NCI-H69 (cell line): ENCODE data around the gene STK4.
"Not testable (repeated sequence)": the region's sequence is repeated elsewhere in the genome, so short reads cannot be mapped to it uniquely, and the experiment has no call there.

Experiments
- DNase-seq: peaks from one replicate; lab custom pipeline; 2025; lab: John Stamatoyannopoulos, UW

STK4 gene

DNA sequence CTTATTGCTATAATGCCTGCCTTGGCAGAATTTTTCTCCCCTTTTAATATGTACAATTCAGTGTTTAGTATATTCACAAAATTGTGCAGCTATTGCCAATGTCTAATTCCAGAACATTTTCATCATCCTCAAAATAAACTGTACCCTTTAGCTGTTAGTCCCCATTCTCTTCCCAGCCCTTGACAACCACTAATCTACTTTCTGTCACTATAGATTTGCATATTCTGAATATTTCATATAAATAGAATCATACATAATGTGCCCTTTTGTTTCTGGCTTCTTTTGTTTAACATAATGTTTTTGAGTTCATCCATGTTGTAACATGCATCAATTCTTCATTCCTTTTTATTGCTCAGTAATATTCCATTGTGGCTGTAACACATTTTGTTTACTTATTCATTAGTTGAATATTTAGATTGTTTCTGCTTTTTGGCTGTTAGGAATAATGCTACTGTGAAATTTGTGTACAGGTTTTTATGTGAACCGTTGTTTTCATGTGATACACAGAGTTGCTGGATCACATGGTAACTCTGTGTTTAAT lies 22.4 kb downstream of the STK4 start:
- no peak for DNase-seq

DNA sequence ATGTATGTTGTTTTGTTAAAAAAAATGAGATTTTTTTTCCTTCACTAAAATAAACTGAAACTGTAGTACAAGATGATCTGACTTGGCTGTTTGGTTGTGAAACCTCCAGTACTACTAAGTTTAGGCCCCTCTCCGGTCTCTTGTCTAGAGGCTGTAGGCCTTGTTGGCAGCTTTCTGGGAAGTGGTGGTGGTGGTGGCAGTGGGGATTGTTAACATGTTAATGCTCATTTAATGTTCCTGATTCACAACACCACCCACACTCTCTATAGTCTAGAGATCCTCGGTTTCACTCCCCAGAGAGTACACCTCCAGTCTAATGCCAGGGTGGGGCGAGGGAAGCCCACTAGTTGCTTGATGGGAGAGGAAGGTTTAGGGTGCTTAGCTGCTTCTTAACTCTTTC lies 24.1 kb downstream of the STK4 start:
- no peak for DNase-seq

DNA sequence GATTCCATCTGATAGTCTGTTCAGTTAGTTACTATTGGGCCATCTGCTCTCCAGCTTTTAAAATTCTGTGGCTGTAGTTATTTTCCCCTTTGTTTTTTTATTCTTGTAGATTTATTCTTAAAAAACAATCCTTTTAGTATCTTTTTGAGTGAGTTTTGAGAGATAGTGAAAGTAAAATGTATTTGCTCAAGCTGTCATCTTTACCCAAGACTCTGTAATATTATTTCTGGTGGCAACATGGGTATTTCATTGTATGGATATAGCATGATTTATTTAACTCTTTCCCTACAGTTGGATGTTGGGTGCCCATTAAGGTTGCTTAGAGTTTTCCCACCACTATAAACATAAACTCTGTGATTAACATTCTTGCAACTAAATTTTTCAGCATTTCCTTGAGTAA lies 24.6 kb downstream of the STK4 start:
- DNase-seq: no peak

DNA sequence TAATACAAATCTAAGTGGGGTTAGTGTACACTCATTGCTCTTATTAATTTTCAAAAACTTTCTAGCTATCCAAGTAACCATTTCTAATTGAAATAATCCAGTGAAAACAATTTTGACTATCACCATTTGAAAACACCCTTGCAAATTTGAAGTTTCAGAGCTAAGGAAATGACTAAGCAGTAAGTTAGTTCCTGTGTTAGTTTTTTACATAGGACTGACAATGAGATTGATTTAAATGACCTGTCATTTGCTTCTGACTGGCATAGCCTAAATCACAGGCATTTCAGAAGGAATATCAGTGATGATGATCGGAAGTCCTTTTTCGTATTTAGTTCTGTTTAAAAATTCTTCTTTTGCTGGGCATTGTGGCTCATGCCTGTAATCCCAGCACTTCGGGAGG lies 27.0 kb downstream of the STK4 start:
- DNase-seq: no peak

DNA sequence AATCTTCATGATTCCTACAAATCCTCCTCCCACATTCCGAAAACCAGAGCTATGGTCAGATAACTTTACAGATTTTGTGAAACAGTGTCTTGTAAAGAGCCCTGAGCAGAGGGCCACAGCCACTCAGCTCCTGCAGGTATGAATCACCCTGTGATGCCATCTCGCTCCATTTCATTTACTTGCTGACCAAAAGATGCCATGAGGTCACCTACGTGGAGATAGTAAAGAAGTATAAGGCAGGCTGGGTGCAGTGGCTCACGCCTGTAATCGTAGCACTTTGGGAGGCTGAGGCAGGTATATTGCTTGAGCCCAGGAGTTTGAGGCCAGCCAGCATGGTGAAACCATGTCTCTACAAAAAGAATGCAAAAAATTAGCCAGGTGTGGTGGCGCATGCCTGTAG lies 30.9 kb downstream of the STK4 start:
- no peak for DNase-seq

DNA sequence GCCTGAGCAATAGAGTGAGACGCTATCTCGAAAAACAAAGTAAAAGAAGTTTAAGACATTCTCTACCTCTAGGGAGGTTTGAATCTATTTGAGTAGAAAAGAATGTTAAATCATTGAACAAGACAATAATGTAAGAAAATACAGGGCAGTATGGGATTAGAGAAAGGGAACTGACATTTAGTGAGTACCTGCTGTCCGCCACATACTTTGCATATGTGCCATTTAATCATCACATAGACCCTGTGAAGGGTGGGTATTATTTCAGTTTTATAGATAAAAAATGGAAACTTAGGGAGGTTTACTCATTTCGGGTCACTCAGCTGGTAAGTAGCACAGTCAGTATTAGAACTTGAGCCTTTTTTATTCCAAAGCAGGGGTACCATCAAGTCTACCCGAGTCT lies 31.4 kb downstream of the STK4 start:
- no peak for DNase-seq

DNA sequence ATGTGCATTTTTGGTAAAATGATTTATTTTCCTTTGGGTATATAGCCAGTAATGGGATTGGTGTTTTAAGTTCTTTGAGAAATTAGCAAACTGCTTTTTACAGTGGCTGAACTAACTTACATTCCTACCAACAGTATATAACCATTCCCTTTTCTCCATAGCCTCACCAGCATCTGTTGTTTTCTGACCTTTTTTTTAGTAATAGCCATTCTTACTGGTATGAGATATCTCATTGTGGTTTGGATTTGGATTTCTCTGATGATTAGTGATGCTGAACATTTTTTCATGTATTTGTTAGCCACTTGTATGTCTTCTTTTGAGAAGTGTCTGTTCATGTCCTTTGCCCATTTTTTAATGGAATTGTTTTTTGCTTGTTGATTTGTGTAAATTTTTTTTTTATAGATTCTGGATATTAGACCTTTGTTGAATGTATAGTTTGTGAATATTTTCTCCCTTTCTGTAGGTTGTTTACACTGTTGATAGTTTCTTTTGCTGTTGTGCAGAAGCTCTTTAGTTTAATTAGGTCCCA lies 42.3 kb downstream of the STK4 start:
- no peak for DNase-seq

DNA sequence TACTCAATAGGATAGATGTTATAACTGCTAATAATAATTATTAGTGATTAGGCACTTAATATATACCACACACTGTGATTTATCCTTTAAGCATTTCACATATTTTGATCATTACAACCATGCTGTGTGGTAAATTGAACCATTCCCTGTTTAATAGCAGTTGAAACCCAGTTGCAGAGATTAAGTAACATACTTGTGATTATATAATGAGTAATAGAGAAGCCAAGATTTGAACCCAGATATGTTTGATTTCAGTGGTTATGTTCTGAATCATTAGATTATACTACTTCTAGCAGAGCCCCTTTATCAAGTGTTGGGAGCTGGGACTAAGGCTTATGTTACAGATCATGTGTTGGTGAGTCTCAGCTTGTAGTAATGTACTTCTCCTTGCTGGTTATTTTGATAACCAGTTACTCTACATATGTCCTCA lies 44.1 kb downstream of the STK4 start:
- no peak for DNase-seq

DNA sequence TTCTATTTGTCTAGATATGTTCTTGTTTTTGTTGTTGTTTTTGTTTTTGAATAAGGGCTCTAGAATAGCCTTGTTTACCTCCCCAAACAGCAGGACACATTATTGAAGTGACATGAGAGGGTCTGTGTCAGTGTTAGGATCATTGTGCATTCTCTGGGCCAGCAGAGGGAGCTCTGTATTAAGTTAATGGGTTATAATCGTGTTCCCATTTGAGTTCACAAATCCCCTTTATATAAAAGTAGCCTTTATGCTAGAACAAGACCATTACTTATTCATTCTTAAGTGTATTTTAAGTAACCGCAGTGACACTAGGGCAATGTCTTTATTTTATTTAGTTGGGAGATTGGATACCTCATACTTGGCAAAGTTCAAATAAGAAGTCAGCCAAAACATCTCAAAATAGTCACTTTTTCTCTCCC lies 44.8 kb downstream of the STK4 start:
- peak; percentile 48 for DNase-seq

DNA sequence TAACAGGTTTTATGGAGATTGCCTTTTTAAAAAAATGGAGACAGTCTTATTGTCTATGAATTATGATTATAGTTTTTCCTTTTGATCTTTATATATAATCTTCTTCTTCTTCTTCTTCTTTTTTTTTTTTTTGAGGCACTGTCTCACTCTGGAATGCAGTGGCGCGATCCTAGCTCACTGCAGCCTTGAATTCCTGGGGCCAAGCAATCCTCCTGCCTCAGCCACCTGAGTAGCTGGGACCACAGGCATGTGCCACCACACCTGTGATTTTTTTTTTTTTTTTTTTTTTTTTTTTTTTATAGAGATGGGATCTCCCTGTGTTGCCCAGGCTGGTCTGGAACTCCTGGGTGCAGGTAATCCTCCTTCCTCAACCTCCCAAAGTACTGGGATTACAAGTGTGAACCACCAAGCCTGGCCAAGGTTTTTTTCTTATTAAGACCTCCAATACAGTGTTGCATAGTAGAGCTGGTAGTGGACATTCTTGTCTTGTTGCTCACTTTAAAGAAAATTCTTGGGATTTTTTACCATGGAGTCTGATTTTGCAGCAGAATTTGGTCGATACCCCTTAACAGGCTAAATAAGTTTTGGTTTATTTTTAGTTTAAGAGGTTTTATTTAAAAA lies 46.5 kb downstream of the STK4 start:
- DNase-seq: no peak

DNA sequence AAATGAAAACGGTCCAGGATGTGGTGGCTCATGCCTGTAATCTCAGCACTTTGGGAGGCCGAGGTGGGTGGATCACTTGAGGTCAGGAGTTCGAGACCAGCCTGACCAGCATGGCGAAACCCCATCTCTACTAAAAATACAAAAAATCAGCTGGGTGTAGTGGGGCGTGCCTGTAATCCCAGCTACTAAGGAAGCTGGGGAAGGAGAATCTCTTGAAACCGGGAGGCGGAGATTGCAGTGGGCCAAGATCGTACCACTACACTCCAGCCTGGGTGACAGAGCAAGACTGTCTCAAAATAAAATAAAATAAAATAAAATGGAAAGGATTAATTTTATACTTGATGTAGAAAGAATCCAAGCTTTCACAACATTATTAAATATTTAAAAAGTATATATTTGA lies 47.8 kb downstream of the STK4 start:
- DNase-seq: not testable (repeated sequence)

DNA sequence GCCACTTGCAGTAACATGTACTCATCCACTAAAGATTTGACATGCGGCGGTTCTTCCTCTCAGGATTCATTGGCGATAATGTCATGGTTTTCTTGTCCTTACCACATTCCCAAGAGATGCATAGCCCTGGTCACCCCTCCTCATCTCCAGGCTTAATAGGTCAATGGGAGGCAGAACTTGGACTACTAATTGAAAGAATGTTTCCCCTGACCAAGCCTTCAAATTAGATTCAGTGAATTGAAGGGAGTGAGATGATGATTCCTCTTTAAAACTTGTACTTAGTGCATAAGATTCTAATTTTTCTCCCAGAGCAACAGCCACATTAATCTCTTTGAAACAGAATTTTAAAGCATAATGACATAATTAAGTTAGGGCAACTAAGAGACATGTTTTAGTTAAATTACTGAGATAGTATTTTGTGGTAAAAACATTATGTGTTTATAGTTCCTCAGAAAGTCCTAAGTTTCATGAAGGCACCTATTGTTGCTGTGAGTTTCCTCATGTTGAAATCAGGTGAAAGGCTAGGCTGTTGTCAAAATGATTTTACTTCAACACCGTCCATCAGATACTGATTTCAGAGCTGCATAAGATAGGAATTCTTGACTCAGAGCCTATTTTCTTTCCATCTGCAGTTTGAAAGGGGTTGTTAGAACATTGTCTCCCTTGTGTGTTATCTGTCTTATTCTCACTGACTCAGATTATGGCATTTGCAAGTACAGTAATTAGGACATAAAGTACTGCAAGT lies 48.5 kb downstream of the STK4 start:
- no peak for DNase-seq

DNA sequence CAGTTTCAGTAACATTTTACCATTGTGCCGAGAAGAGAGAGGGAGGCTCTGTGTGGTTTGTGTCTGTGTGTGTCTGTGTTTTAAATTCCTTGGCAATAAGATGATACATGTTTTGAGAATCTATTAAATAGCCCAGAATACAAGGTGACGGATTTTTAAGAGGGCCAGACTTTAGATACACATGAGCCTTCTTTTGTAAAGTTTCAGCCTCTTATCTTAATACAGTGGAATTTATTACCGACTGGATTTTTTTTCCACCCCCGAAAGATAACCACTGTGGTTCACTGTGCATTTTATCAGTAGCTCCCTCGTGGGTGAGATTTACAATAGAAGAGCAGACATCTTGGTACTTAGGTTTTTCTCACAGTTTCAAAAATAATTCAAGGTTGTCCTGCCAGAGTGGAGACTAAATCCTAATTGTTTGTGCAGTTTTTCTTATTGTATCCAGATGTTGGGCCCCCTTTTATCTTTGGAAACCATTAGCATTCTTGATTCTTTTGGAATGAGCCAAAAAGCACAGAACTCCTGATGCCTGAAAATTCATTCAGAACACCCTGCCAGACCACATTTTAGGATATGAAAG lies 49.9 kb downstream of the STK4 start:
- DNase-seq: no peak

DNA sequence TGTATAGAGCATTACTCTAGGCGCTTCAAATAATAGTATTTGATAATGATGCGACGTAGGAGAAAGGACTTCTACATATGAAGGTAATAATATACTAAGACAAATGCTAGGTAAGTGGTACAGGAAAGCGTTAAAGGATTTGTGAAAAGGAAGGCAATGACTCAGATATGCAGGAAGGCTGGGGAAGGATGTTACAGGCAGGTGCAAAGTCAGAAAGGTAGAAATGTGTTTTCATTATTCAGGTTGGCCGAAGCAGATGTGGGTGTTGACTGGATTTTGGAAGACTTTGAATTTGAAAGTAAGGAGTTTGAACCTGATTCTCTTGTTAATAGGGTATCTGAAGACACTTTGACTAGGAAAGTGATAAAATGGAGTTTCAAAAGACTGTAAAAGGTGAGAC lies 51.0 kb downstream of the STK4 start:
- no peak for DNase-seq

DNA sequence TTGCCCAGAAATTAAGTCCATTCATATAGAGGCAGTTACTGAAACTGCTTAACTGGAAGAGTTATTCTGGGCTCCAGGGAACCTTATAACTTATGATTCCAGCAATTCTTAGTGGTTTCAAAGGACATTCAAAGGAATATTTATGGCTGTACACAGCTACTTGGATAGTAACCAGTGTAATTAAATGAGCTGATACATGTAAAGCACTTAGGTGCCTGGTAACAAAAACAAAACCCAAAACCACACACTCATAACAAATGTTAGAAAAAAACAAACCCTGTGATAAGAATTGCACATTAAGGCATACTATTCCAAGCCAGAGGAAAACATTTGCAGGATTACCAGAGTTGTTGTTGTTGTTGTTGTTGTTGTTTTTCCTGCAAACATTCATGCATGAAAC lies 51.5 kb downstream of the STK4 start:
- DNase-seq: no peak

DNA sequence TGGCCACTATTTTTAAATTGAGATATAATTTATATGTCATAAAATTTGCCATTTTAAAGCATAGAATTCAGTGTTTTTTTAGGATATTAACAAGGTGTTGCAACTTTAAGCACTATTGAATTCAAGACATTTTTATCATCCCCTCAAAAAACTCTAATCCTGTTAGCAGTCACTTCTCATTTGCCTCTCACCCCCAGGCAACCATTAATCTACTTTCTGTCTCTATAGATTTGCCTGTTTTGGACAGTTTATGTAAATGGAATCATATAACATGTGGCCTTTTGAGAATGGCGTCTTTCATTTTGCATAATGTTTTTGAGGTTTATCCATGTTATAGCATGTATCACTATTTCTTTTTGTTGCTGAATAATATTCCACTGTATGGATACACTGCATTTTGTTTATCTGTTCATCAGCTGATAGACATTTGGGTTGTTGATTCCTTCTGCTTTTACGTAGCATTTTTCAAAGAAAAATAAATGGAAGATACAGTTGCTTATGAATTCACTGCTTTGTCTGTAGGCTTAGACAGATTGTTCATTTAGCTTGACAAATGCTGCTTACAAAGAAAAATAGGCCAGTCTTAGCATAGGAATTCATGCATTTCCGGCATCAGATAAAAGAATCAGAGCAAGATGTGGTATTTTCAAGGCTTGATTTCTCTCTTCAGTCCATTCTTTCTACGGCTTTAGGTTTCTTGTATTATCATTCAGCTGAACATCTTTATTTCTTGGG lies 52.9 kb downstream of the STK4 start:
- DNase-seq: no peak

DNA sequence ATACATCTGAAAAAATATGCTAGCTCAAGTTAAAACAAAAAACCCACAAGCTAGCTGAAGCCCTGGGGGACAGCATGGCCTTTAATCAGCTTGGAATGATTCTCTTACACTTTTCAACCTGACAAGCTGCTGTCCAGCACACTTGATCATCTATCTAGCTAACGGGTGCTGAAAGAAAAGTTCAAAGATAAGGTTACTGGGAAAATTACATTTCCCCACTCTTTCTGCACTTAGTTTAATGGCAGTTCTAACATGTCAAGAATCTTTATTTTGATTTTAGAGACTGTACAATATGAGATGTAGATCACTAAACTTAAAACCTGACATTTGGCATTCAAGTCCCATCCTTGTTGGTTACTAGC lies 53.4 kb downstream of the STK4 start:
- DNase-seq: no peak

DNA sequence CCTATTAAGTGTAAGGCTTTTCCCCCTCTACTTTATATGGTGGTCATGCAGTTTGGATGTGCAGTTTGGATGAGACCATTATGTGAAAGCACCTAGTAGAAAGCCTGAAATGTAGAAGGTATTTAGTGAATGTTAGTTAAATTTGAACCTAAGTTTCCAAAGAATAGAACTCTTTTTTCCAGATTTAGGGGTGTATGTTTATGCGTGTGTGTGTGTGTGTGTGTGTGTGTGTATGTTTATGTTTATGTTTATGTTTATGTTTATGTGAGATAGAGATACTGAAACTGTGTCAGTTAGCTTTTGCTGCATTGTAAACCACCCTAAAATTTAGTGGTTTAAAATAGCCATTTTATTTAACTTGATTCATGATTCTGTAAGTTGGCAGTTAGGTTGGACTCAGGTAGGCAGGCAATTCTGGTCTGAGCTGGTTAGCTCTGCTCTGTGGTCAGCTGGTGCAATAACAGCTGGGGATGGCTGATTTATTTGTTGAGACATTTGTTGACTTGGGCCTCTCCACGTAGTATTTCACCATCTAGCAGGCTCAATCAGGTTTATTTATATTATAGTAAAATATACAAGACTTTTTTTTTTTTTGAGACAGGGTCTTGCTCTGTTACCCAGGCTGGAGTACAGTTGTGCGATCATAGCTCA lies 54.0 kb downstream of the STK4 start:
- DNase-seq: no peak

DNA sequence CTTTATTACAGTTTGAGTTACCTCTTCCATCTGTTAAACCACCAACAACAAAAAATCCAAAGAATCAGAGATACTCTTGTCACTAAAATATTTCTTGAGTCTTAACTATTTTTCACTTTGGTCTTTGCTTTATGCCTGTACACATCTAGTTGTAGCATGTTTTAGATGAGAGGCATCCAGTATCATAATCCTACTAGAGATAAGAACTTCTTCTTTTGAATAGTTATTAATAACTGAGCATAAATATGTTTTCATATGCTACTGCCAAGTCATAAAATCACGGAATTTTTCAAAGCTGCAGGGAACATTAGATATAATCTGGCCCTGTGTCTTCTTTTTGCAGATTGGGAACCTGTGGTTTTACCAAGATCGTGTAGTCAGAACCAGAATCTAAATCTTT lies 55.3 kb downstream of the STK4 start:
- no peak for DNase-seq

DNA sequence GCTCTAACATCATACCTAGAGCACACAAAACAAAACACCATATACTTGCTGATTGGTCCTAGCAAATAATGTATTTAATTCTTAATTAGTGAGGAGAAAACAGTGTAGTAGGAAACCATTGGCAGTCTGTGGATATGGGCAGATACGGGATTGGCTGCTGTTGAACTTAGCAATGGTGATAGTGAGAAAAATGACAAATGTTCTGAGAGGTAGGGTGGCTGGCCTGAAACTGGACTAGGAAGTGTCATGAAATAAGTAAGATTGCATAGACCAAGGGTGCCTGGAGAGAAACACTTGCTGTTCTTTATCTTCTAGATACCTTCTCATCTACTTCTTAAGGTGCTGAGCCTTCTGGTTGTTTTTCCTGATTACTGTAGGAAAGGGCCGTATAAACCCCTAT lies 56.8 kb downstream of the STK4 start:
- DNase-seq: not testable (repeated sequence)

DNA sequence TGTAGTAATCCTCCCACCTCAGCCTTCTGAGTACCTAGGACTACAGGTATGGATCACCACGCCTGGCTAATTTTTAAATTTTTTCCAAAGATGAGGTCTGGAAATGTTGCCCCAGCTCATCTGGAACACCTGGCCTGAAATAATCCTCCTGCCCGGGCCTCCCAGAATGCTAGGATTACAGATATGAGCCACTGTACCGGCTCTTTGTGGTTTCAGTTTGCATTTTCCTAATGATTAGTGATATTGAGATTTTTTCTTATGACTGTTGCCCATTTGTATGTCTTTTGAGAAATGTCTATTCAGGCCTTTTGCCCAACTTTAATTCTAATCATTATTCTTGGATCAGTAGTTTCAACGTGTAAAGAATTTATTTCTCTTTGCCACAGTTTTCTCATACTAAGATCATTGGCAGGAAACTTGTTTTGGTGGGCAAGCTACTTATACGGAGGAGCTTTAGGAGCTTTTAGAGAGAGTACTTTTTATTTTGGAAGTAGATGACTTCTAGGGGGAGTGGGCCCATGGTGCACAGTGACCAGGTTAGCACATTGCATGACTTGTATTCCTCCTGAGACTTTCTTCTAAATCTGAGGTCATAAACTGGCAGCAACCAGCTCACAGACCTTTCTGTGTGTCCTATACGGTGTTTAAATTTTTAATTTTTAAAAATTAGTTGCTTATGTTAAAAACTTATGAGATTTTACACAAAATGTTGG lies 62.3 kb downstream of the STK4 start:
- DNase-seq: no peak
